ENCODE results near the gene ALG12.
A peak's percentile ranks its signal among the peaks of the same experiment; 100 is the strongest.
"Not testable (repeated sequence)": the region's sequence is repeated elsewhere in the genome, so short reads cannot be mapped to it uniquely, and the experiment has no call there.

Gene ALG12

DNA sequence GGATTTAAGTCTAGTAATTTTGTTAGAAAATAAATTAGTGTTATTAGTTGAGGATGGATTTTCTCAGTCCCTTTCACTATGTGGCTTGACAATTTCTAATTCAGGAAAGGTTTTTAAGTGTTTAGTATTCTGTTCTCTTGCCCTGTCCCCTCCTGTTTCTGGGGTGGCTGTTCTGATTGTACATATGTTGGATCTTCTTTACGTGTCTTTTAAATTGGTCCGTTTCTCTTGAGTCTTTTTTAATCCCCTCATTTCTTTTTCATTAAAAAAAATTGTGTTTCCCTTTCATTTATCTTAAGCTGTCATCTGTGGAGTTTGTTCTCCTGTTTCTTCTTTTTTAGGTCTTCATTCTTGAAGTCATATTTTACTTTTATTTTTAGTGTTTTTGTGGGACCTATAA, 52.1 kb downstream of the ALG12 start:
- intact Hi-C loops (cut with micrococcal nuclease) = no loop called here
- no peak overlapping the region for H3K27ac Mint-ChIP-seq
- H3K36me3 Mint-ChIP-seq (ENCODE audit: low read depth) = peaks cover 56% of the 10 kb centered on the region
- peaks cover 40% of the 10 kb centered on the region for H3K9me3 Mint-ChIP-seq
- no peak overlapping the region for H3K4me3 Mint-ChIP-seq
- H3K4me1 Mint-ChIP-seq (ENCODE audit: low read depth) = peaks cover 33% of the 10 kb centered on the region
- no peaks in the 10 kb centered on the region for H3K27me3 Mint-ChIP-seq

DNA sequence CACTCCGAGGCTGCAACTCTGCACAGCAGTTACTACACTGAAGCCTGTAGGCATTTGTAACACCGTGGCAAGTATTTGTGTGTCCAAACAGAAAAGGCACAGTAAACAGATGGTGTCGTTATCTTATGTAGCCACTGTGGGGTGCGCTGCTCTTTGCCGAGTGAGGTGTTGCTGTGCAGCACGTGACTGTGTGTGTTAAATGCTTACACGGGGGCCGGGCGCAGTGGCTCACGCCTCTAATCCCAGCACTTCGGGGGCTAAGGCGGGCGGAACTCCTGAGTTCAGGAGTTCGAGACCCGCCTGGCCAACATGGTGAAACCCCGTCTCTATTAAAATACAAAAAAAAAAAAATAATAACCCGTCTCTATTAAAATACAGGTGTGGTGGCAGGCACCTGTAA, 53.1 kb downstream of the ALG12 start:
- H3K9me3 Mint-ChIP-seq = peaks cover 39% of the 10 kb centered on the region
- H3K4me1 Mint-ChIP-seq (ENCODE audit: low read depth) = peaks cover 40% of the 10 kb centered on the region
- no peak overlapping the region for H3K27ac Mint-ChIP-seq
- intact Hi-C loops (cut with micrococcal nuclease) = no loop called here
- H3K36me3 Mint-ChIP-seq (ENCODE audit: low read depth) = peaks cover 56% of the 10 kb centered on the region
- no peak overlapping the region for H3K4me3 Mint-ChIP-seq
- H3K27me3 Mint-ChIP-seq = no peaks in the 10 kb centered on the region

DNA sequence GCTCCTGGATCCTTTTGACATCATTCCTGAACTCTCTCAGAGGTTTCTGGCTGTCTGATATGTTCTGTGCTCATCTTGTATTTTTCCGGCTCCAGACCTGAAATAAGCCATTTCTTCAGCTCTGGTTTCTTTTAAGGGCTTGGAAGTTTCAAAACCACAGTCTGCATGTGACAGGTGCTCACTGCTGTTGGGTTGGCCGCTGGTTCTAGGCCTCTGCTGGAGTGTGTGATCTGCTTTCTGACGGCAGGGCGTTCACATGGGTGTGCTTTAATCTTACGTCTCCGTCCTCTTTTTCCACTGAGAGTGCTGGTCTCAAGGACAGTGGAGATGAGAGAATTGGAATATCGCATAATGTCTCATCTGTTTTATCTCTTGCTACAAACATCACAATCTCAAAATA, 54.3 kb downstream of the ALG12 start:
- H3K4me3 Mint-ChIP-seq = no peak overlapping the region
- peaks cover 47% of the 10 kb centered on the region for H3K4me1 Mint-ChIP-seq (ENCODE audit: low read depth)
- H3K9me3 Mint-ChIP-seq = peaks cover 27% of the 10 kb centered on the region
- no peaks in the 10 kb centered on the region for H3K27me3 Mint-ChIP-seq
- H3K36me3 Mint-ChIP-seq (ENCODE audit: low read depth) = peaks cover 46% of the 10 kb centered on the region
- H3K27ac Mint-ChIP-seq = no peak overlapping the region
- intact Hi-C loops (cut with micrococcal nuclease) = no loop called here

DNA sequence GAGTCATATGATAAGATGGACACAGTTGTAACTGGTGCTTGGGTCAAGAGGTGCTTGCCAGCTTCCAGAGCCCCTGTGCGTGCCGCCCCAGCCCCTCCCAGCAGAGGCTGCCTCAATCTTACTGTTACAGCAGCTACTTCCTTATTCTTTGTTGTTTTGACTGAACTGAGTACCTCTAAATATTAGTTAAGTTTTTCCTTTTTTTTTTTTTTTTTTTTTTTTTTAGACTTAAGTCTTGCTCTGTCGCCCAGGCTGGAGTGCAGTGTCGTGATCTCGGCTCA, 55.8 kb downstream of the ALG12 start:
- H3K27me3 Mint-ChIP-seq = no peaks in the 10 kb centered on the region

DNA sequence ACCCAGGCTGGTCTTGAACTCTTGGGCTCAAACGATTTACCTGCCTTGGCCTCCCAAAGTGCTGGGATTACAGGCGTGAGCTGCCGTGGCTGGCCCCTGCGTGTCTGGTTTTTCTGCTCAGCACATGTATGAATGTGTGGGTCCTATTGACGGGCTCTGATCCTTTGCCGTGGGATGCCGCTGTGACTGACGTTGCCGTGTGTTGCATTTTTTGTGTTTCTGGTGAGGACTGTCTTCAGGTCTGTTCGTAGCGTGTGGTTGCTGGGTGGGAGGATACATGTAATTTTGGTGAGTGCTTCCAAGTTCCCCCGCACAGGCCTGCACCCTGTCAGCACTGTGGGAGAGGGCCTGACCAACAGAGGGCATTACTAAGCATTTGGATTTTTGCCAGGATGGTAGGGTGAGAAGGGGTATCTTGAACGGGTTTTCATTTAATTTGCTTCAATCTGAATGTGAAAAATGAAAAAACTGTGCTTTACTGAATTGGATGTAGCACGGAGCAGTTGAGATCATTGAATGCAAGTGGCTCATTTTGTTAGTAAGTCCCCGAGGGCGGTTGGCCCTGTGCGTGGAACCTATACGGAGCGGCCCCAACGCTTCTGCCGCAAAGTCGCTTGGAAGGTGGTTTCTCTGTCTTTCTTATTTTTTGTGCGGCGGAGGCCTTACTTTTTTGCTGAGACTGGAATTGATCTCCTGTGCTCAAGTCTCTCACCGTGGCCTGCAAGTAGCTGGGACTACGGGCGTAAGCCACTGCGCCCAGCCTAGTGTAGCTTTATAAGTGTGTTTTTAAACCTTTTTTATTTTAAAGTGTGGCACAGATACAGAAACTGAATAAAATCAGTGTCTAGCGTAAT, 56.4 kb downstream of the ALG12 start:
- Mint-ChIP-seq H3K36me3 (ENCODE audit: low read depth) (peaks cover 46% of the 10 kb centered on the region), H3K27ac (peak overlapping the region; percentile 46), H3K9me3 (peaks cover 16% of the 10 kb centered on the region), H3K4me1 (ENCODE audit: low read depth) (peaks cover 56% of the 10 kb centered on the region), H3K27me3 (no peaks in the 10 kb centered on the region), H3K4me3 (no peak overlapping the region)
- intact Hi-C loops (cut with micrococcal nuclease) = no loop called here

More for the DNA sequence above, 55.8 kb downstream of the ALG12 start:
- peaks cover 21% of the 10 kb centered on the region for H3K9me3 Mint-ChIP-seq
- peaks cover 57% of the 10 kb centered on the region for H3K4me1 Mint-ChIP-seq (ENCODE audit: low read depth)
- intact Hi-C loops (cut with micrococcal nuclease) = no loop called here
- H3K4me3 Mint-ChIP-seq = peak overlapping the region; percentile 13
- H3K36me3 Mint-ChIP-seq (ENCODE audit: low read depth) = peaks cover 46% of the 10 kb centered on the region
- H3K27ac Mint-ChIP-seq = peak overlapping the region; percentile 46

DNA sequence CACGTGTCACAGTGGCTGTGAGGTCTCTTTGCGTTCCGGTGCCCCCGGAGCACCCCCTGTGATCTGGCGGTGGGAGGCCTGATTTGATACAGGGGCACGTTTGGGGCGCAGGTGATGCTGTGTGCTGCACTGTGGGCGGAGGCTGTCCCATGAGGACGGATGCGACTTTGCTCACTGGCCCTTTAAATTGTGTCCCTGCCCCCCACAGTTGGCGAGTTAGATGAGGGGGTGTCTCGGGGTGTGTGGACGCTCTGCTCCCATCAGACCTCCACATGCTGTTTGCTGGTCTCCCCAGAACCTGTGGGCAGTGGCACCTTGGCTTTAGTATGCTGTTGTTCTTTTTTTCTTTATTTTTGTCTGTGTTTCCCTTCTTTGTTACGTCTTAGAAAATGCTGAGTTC, 59.4 kb downstream of the ALG12 start:
- Mint-ChIP-seq H3K9me3 (no peaks in the 10 kb centered on the region), H3K4me3 (no peak overlapping the region), H3K27me3 (no peaks in the 10 kb centered on the region), H3K27ac (no peak overlapping the region), H3K36me3 (ENCODE audit: low read depth) (peaks cover 31% of the 10 kb centered on the region), H3K4me1 (ENCODE audit: low read depth) (peaks cover 72% of the 10 kb centered on the region)
- intact Hi-C loops (cut with micrococcal nuclease) = loop anchor here (5.0 kb wide), 1 partner anchor 58 kb away; the partner anchor contains the start of genes ALG12 and CRELD2

DNA sequence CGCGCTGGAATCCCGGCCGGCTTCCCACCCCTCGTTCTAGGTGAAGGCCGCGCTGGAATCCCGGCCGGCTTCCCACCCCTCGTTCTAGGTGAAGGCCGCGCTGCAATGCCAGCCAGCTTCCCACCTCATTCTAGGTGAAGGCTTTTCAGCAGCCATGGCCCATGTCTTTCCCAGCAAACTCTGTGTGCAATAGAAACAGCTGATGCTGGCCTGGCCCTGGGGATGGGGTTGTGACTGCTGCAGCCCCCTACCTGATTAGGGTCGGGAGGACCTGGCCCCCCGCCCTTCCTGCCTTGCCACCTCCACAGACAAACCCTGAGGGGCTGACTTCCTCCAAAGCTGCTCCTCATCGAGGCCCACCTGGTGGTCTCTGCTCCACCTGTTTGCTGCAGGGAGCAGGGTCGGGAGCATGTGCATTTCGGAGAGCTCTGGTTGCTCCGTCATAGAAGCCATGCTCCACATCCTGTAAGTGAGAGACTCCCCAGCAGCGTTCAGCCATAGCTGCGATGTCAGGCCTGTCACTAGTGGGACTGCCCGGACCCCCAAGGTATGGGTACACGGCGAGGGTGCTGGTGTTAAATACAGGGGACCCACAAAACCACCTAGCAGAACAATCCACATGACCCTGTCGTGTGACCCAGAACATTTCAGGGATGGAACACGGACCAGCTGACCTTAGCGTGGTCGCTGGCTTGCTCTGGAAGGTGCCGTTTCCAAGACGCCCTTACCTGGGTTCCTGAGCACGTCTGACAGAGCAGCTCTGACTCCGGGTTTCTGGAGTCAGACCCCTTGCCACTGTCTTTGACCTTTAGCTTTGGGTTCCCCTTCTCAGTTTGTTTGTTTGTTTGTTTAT, 61.2 kb downstream of the ALG12 start:
- H3K27me3 Mint-ChIP-seq = peaks cover 2% of the 10 kb centered on the region
- no peak overlapping the region for H3K4me3 Mint-ChIP-seq
- peak overlapping the region; percentile 41 for H3K27ac Mint-ChIP-seq
- H3K9me3 Mint-ChIP-seq = no peaks in the 10 kb centered on the region
- intact Hi-C loops (cut with micrococcal nuclease) = loop anchor here (5.0 kb wide), 1 partner anchor 60 kb away; the partner anchor contains the start of genes ALG12 and CRELD2
- peaks cover 65% of the 10 kb centered on the region for H3K4me1 Mint-ChIP-seq (ENCODE audit: low read depth)
- peaks cover 31% of the 10 kb centered on the region for H3K36me3 Mint-ChIP-seq (ENCODE audit: low read depth)

DNA sequence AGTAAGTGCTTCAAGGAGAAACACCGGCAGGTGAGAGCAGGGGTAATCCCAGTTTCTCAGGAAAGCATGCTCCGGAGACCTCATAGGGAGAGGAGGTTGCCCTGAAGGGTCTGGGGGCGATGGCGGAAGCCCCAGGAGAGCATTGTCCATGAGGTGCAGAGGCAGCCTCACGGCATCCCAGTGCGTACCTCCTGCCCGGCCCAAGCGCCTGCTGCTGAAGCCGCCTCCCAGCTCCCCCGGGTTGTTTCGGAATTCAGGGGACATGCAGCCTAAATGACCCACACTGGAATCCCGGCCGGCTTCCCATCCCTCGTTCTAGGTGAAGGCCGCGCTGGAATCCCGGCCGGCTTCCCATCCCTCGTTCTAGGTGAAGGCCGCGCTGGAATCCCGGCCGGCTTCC, 61.9 kb downstream of the ALG12 start:
- intact Hi-C loops (cut with micrococcal nuclease) = loop anchor here (5.0 kb wide), 1 partner anchor 61 kb away; the partner anchor contains the start of genes ALG12 and CRELD2
- Mint-ChIP-seq H3K4me3 (no peak overlapping the region), H3K27ac (peak overlapping the region; percentile 91)

DNA sequence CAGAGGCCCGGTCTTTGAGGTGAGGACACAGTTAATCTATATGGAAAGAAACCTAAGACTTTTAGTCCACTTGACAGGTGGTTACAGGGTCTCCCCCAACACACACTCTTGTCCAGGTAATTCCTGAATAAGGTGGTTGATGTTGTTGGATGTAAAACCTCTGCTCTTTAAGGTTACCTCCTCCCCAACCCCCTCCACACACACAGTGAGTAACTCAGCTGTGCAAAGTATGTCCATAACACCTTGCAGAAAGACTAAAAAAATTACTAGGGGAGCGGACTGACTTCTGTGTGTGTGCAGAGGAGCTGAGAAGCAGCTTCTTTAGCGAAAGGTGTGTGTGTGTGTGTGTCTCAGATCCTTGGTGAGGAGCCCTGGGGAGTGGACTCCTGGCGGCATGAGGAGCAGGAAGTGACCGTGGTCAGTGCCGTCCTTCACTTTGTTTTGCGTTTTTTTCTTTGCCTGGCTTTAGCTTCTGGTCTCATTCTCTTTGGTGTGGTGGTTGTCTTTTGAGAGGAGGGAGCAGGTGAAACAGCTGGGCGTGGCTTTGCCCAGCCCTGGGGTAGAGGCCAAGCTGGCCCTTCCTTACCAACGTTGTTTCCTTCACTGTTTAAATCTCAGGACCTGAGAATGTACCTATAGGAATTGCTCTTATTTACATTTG, 62.9 kb downstream of the ALG12 start:
- peaks cover 31% of the 10 kb centered on the region for H3K36me3 Mint-ChIP-seq (ENCODE audit: low read depth)
- intact Hi-C loops (cut with micrococcal nuclease) = loop anchor here (5.0 kb wide), 1 partner anchor 62 kb away; the partner anchor contains the start of genes ALG12 and CRELD2
- H3K9me3 Mint-ChIP-seq = no peaks in the 10 kb centered on the region
- peaks cover 10% of the 10 kb centered on the region for H3K27me3 Mint-ChIP-seq
- peaks cover 61% of the 10 kb centered on the region for H3K4me1 Mint-ChIP-seq (ENCODE audit: low read depth)
- peak overlapping the region; percentile 97 for H3K4me3 Mint-ChIP-seq
- peak overlapping the region; percentile 91 for H3K27ac Mint-ChIP-seq

More for the DNA sequence above, 61.9 kb downstream of the ALG12 start:
- H3K36me3 Mint-ChIP-seq (ENCODE audit: low read depth) = peaks cover 31% of the 10 kb centered on the region
- peaks cover 65% of the 10 kb centered on the region for H3K4me1 Mint-ChIP-seq (ENCODE audit: low read depth)
- no peaks in the 10 kb centered on the region for H3K9me3 Mint-ChIP-seq
- peaks cover 8% of the 10 kb centered on the region for H3K27me3 Mint-ChIP-seq

DNA sequence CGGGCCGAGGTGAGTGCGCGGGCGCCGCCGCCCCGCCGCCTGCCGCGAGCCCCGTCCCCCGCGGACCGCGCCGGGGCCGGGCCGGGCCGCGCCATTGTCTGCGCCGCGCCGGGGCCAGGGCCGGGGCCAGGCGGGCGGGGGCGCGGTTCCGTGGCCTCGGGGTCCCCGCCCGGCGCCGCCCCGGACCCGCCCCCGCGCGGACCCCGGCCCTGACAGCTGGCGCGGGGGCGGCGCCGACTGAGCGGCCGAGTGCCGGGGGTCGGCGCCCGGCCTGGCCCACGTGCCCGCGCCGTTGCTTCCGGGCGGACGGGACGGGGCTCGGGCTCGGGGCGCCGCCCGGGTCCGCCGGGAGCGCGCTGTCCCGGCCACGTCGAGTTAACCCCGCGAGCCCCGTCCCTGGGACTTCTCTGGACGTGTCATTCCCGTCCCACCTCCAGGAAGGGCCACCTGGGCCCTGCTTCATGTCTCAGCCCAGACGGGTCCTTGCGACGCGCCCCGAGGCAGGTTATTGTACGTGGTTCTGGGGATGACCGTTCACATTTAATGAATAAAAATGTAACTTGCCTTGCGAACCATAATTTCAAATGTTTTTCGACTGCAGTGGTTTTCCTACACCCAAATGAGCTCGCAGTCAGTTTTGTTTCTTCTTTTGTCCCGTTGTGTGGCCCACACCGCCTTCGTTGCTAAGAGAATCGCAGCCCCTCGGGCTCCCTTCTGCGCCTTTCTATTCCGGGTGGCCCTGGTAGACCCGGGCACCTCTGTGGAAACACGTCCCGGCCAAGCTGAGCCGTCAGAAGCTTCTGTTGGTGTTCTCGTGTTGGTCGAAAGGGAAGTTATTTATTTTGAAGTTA, 64.0 kb downstream of the ALG12 start:
- Mint-ChIP-seq H3K4me3 (peak overlapping the region; percentile 97), H3K27ac (peak overlapping the region; percentile 91), H3K9me3 (no peaks in the 10 kb centered on the region), H3K4me1 (ENCODE audit: low read depth) (peaks cover 66% of the 10 kb centered on the region), H3K36me3 (ENCODE audit: low read depth) (peaks cover 31% of the 10 kb centered on the region), H3K27me3 (peaks cover 18% of the 10 kb centered on the region)
- intact Hi-C loops (cut with micrococcal nuclease) = no loop called here

DNA sequence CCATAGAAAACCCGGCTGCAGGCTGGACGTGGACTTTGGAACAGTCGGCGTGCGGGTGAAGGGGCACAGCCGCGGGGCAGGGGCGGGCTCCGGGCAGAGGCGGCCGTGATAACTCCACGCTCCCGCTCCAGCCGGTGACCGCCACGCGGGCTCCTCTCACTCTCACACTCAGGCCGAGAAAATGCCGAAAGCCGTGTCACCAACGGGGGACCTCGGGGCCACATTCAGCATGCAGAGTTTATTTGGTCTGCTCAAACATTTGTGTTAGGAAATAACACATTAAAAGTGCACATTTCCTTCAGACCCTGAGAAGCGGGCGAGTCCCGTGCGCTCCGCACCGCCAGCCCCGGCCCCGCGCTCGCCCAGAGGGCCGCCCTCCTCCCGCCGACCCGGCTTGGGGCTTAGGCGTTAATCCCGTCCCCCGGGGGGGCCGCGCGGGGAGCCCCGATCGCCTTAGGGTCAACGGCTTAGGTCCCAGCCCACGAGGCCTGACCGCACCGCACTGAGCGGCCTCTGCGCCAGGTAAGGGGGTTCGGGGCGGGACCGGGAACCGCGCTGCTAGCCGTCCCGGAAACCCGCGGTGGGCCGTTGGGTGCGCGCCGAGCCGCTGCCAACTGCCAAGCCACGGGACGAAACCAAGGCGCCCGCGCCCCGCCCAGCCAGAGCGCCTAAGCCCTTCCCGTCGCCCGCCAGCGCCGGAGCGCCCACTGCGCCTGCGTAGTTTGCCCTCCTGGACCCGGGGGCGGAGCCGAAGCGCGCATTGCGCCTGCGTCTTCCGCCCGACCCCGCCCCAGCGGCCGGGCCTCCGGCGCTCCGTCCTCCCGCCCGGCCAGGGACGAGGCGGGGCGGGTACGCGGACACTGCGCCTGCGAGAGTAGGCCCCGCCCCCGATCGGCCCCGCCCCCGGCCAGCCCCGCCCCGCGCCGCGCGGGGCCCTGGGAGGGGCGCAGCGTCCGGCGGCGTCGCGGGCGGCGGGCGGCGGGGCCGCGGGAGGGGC, 65.0 kb downstream of the ALG12 start, which contains the start of gene ZBED4:
Gene ZBED4 (plus strand): TSS at position 947 of the 997 bp plus-strand sequence. CDS start 29,819 bp downstream, outside the sequence.
- Mint-ChIP-seq H3K27ac (peak within 1 kb of the TSS; percentile 91), H3K9me3 (no peaks in the 10 kb centered on the region), H3K27me3 (peaks cover 18% of the 10 kb centered on the region), H3K4me3 (peak within 1 kb of the TSS; percentile 97), H3K36me3 (ENCODE audit: low read depth) (peaks cover 29% of the 10 kb centered on the region), H3K4me1 (ENCODE audit: low read depth) (peaks cover 57% of the 10 kb centered on the region)
- intact Hi-C loops (cut with micrococcal nuclease) = no loop called here

DNA sequence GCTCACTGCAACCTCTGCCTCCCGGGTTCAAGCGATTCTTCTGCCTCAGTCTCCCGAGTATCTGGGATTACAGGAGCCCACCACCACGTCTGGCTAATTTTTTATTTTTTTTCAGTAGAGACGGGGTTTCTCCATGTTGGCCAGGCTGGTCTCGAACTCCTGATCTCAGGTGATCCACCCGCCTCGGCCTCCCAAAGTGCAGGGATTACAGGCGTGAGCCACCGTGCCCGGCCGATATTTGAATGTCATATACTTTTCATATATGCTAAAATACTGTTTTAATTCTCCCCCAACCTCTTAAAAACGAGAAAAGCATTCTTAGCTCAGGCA, 65.7 kb downstream of the ALG12 start:
- Mint-ChIP-seq H3K4me3 (peak overlapping the region; percentile 73), H3K4me1 (ENCODE audit: low read depth) (peaks cover 61% of the 10 kb centered on the region), H3K27ac (peak overlapping the region; percentile 80), H3K27me3 (peaks cover 18% of the 10 kb centered on the region), H3K36me3 (ENCODE audit: low read depth) (peaks cover 25% of the 10 kb centered on the region)
- intact Hi-C loops (cut with micrococcal nuclease); H3K9me3 Mint-ChIP-seq: not testable (repeated sequence)

Data from dendritic cell treated with granulocyte-macrophage colony-stimulating factor and Interleukin-4, amounts not matched to agents 40 ng/mL and 50 ng/mL, for 4 days (primary cell).